GM18517 (cell line): ENCODE measurements around the gene PGS1.

Source experiments
- ATAC-seq: cut with Tn5 transposase; IDR thresholded peaks from one replicate; pipeline ENCODE4 v1.9.1; 2021; ENCODE audit warnings: mild to moderate bottlenecking, moderate library complexity; ENCODE audit not compliant: unreplicated experiment

PGS1 gene

DNA sequence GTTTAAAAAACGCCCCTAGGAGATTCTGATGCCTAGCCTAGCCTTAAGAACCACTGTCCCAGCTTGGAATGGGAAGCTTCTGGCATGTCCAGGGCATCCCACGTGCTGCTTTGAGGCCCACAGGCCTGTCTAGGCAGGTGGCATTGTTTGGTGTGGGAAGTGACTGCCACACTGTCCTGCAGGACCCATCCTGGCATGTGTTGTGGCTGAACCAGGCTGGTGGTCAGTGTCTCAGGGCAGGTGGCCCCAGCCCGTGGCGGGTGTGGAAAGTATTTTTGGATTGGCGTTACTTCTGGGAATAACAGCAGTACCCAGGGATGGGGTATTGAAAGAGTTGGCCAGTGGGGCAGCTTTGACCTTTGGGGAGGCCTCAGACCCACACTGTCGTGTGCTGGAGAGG, 27.9 kb downstream of the PGS1 start:
- no peak for ATAC-seq

DNA sequence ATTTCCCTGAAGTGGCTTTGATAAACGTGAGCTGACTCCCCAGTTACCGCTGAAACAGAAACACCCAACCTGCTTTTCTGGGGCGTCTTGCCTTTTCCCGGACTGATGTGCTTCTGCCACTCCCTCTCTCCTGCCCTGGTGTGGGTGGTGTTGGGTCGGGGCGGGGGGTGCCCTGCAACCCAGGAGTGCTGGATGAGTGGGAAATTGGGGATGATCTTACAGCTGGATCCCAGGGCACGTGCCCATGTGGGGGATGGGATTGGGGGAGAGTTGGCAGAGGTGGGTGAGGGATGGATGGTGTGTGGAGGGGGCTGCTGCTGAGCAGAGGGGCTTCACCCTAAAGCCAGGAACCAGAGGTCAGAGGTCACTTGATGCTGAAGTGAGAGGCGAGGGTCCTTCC, 28.5 kb downstream of the PGS1 start:
- no peak for ATAC-seq

DNA sequence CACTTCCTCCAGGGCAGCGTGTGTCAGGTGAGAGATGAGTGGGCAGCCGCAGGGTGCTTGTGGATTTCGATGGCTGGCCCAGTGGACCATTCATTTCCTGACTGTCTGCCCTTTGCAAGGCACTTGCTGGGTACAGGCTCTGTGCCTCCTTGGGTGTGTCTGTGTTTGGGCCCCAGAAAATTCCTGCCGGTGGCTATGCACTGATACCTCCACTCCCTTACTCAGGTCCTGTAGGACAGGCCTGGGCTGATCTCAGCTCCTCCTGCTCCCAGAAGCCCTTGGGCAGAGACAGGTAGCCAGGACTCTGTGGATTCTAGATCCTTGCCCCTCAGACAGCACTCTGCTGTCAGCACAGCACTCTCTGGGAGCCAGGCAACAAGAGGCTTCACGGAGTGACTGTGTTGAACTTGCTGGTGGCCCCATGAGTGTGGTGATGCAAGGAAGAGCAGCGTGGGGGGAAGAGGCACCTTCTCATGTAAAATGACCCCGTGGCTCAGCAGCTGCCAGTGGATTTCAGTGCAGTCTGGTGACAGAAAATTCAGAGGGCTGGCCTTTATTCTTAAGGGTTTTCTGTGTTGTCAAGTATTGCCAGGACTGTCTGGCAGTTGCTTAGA, 29.0 kb downstream of the PGS1 start:
- no peak for ATAC-seq

DNA sequence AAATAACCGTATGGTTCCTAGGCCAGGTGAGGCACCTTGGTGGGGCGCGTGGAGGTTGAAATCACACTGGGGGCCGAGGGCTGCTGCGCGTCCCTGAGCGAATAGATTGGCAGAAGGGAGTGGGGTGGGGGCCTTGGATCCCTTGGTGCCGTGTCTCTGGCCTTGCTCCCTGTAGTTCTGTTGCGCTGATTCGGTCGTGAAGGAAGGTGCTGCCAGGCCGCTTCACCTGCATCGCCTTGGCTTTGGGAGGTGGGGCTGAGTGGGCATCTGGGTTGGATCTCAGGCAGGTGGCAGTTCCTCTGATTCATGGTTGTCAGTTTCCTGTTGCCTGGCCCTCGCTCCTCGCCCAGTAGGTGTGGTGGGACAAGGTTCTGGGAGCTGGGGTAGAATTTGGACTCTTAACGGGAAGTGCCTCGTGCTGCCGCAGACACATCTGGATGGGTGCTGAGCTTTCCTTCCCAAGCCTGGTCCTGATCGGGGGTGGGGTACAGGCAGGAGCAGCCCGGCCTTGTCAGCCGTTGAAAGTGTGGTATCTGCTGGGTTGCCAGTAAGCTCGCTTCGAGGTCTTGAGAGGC, 30.1 kb downstream of the PGS1 start:
- ATAC-seq, result no peak

DNA sequence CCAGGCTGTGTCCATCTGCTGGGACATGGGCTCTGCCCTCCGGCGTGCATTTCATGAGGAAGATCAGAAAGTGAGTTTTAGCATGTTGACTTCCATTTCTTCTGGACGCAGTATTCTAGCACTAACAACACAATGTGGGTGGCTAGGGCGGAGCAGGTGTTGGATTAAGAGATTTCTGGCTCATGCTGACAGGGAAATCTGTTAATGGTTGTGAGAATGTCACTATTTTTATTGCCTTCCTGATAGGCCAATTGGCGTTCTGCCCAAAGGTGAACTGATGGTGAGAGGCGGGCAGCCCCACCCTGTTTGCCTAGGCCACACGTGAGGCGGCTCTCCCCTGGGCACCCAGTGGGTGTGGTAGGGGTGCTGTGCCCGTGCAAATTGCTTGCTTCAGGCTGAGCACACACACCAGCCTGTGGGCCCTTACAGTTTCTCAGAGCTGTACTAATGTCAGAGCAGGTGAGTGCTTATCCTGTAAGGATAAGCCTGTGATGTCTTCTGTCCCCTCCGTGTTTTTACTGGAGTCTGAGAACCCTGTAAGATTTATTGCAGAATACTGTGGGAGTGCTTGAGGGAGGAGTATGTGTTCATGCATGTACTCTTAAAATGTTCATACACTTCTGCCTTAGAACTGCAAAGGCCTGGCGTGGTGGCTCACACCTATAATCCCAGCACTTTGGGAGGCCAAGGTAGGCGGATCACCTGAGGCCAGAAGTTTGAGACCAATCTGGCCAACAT, 30.9 kb downstream of the PGS1 start:
- no peak for ATAC-seq

DNA sequence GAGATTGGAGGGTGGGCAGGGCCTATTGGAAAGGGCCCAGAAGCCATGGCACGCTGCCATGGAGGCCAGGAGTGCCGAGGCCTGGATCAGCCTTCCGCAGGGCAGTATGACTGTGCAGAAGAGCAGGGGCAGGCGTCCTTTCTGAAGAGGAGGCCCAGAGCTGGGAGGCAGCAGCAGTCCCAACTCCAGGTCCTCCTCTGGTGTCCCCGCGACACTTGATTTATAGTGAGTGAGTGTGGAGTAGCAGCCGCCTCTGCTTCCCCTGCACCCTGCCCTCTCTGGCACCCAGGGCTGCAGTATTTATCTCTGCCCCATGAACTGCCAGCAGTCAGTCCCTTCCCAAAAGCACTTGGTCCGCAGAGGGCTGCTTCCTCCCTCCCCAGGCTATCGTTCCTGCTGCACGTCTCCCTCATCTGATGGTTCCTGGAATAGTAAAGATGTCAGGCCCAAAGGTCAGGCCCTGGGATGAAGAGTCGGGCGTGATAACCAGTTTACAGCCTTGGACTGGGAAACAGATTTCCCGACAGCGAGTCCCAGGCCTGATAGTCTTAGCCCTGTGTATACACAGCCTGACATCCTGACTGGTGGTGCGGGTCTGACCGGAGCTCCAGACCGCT, 32.9 kb downstream of the PGS1 start:
- no peak for ATAC-seq

DNA sequence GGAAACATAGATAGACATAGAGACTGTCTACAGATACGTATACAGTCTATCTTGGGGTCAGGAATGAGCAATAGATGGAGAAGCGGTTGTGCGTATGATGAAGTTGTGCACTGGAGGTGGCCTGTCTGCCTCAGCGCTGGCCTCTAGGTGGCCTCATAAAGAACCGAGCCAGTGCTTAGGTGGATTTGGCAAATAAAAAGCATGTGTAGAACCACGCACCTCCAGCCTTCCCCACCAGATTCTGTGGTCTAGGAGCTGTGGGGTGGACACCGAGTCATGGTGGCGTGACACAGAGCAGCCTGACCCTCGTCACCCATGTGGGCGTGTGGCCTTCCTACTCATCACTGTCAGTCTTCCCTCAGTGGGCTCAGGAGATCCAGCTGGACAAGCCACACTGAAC, 34.0 kb downstream of the PGS1 start:
- ATAC-seq, result no peak

DNA sequence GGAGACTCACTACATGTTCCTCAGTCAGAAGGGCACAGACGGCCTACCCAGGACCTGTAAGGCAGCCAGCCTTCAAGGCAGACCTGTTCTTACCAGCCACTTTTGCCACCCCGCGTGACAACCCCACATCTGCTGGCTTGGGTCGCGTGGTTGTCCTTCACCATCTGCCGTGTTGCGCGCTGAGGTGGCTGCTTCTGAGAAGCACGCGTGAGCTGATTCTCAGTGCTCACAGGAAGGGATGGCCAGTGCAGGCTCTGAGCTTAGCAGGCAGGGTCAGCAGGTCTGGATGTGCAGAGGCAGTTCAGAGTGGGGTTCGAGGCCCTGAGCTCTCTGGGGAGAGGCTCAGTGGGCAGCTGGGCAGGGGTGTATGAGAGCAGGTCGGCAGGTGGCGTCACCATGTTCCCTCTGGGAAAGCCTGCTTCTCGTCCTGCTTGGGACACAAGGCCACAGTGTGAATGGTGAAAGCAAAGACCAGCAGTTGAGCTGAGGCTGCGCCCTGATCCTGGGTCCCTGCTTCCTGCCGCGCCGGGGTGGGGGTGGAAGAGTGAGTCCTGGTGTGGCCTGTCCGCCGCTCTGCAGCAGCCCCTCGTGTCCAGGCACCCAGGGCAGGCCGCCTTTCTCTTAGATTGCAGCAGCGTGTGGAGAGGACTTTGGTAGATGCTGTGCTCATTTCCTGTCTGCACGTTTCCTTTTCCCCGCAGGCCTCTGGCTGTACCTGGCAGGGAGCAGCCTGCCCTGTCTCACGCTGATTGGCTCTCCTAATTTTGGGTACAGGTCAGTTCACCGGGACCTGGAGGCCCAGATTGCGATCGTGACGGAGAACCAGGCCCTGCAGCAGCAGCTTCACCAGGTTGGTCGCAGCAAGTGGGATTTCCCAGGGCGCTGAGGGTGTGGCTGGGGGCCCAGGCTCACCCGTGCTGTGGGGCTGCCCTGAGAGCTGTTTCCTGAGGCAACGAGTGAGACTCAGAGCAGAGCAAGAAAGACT, 36.0 kb downstream of the PGS1 start:
- no peak for ATAC-seq

DNA sequence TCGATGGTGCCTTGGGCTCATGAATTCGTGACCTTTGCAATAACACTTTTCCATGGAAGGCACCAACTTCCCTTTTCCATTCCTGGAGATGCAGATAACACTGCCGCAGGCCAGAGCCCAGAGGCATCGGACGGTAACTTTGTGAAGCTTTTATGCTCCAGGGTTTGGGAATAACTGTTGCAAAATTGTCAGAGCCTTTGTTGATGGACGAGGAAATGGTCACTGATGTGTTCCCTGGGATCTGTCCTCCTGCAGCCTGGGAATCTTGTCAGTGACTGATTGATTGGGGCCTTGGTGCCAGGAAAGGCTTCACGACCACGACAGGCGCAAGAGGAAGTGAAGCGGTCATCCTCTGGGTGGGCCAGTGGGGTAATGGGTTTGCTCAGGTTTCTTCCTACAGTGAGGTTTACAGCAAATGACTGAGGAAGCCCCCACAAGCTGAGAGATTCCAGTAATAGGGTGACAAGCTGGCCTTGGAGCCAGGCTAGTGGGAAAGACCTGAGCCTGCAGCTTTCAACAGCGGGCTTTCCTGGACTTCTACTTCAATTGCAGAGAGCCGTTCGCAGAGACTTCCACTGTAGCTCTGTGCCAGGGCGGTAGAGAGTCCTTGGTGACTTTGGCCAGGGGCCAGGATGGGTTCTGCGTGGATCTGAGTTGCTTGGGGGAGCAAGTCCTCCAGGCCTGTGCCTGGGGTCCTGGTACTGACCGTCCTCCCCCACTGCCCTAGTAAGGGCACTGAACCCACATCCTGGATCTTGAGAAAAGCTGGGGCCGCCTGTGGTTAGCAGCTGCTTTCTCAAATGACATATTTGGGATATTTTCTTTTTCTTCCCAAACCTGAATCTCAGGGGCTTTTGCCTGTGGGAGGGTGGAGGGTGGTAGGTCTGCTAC, 37.6 kb downstream of the PGS1 start:
- no peak for ATAC-seq

DNA sequence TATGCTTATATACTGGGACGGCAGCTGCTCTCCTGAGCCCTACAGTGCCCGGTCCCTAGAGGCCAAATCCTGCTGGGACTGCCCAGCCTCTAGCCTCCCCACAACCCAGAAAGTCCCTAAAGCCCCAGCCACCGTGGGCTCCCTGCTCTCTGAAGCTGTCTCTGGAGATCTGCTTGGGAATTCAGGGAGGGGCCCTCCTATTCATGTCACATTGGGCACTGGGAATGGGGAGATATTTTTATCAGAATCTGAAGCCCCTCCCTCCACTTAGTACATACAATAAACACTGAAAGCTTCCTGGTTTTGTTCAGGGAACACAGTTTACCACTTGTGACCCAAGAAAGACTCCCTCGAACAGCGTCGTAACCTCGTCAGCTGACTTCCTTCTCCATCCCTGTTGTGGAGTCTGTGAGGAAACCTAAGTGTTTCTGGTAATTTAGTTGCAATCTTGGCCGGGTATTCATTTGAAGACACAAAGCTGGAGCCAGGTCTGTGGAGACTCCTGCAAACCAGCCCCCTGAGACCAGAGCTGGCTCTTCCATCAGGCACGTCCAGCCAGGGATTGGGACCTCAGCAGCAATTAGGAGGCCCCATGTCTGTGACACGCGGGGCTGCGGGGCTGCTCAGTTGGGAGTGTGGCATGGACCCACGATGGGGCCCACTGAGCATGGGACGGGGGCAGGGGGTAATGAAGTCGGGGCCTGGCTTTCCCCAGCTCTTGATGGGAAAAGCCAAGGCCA, 38.5 kb downstream of the PGS1 start:
- no peak for ATAC-seq

DNA sequence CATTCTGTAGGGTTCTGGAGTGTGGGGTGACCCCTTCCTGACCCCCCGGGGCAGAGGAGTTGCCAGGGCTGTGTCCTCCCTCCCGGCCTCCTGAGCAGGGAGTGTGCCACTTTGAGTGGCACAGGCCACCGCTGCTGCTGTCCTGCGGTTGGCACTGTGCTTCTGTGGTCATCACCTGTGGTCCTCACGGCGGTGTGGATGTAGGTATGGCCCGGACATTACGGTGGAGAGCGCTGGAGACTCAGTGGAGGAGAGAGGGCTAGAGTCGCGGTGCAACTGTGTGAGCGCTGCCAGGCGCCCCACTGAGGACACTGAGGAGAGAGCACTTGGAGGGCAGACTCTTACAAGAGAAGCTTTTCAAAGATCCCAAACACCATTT, 39.1 kb downstream of the PGS1 start:
- ATAC-seq, result no peak

DNA sequence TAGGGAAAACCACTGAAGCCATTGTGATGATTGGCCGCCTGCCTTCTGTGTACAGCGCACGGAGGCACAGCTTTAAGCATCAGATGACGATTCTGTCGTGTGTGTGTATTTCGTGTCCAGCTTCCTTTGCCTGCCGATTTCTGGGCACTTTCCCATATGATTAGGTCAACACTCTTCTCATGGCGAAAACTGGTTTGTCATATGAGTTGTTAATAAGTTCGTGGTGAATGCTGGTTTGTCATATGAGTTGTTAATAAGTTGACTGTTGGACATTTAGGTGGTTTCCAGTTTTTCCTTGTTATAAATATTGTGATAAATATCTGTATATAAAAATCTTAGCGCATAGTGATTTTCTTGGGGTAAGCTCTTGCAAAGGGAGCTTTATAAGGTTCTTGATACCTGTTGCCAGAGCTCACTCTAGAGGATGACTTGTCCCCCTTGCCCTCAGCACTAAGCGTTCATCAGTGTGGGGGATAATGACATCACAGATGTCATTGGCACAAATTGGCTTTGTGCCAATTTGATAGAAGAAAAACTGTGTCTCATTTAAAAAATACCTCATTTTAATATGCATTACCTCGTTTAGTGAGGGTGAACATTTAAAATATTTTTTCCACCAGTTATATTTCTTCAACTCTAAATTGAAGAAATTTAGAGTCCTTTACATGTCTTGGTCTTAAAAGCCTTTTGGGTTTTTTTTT, 40.0 kb downstream of the PGS1 start:
- no peak for ATAC-seq

DNA sequence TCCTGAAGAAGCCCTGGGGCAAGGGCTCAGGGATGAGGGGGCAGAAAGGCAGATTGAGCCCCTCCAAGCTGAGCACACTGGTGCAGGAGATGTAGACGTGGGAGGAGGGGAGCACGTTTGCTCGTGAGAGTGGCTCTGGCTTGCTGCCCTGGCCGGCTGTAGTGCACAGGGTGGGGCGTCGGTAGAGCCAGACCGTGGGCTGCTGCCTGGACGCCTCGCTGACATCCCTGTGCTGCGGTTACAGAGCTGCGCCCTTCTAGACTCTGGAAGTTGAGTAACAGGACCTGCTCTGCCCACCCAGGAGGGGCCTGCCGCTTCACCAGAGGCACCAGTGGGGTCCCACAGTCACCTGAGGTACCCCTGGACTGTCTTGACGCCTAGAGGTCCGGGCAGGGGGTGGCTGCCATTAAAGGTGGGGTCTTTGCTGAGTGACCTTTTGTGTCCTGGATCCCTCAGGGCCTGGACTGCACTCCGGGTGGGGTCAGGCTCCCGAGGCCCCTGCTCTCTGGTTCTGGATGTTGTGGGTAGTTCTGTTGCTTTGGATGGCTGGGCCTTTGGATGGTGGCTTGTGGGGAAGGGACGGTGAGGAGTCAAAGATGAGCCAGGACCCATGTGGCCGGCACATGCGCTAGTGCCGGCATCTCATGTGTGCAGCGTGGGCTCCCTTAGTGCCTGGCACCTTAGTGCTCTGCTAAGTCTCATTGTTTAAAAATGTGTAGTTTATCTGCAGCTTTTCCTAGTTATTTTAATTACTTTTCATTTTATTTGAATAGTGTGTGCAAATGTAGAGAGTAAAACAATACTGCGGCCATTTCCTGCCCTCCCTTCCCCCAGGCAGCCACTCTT, 41.7 kb downstream of the PGS1 start:
- no peak for ATAC-seq

DNA sequence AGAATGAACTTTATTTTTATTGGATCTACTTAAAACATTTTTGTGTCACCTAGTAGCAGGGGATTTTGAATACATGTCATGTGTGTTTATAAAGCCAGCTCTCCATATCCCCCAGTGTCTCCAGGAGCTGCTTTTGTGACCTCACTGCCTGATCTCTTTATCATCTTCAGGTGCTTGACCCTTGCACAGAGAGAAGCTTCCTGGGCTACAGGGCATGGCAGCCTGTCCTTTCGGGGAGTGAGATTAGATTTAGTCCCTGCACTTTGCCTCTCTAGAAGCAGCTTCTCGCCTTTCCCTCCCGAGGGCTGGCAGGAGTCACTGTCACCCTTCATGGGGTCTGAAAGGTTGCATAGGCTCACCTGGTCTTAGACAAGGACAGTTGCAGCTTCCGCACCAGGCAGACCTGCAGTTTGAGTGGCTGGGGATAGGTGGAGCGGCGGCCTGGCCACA, 42.7 kb downstream of the PGS1 start:
- no peak for ATAC-seq

DNA sequence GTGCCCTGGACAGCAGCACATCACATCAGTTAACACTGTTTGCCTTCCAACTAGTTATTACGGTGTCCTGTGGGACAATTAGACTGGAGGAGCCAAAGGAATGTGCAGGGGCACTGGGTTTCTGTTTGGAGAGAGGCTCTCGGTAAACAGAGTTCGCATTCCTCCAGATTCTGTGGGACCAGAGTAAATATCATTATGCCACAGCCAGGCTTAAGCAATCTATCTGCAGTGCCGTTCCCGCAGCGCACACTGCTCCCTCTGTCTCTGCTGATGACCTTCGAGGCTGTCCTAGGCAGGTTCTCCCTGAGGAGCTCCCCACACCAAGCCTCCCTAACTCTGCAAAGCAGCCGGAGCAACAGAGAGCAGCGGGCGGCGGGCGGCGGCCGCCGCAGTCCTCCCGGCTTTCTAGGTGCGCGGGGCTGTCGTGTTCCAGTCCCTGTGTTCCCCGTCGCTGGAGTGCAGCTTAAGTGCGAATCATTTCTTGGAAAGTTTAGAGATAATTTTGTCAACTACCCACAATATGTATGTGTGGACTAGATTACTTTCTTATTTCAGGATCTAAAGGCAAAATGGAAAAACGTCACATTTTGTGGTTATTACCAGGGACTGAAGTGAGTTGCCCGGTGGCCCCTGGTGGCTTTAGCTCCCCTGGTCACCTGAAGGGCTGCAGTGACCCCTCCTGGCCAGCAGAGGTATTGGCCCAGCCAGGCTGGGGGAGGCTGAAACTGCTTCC, 43.3 kb downstream of the PGS1 start:
- no peak for ATAC-seq

DNA sequence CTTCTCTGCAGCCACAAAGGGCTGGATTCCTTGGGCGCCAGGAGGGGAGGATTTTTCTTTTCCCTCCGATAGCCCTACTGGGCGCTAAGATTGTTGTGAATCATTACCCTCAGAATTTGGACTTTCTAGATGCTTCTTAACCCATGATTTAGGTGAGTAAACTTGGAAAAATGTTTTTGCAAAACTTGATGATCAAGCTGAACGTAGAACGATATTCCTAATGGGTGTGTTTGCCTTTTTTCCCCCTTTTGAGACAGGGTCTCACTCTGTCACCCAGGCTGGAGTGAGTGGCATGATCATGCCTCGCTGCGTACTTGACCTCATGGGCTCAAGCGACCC, 43.8 kb downstream of the PGS1 start:
- no peak for ATAC-seq
